Gastroesophageal sphincter (tissue), 3 donors: ENCODE measurements around the gene COPA.

Experiments used
- CTCF ChIP-seq, 4 experiments: fragments of 200-600 bp in 2 of 4; fragments of 450-650 bp in 2 of 4; sonication (generic) in 1 of 4; IDR thresholded peaks; one replicate each; pipeline ENCODE4 v1.5.1; 2017 to 2019; ENCODE audit warnings: antibody characterized with exemption in 4 of 4, mild to moderate bottlenecking in 2 of 4, moderate library complexity in 2 of 4
- EP300 ChIP-seq: sonication (generic); formaldehyde crosslinking; IDR thresholded peaks from one replicate; pipeline ENCODE4 v1.6.1; 2017; ENCODE audit warnings: antibody characterized with exemption, mild to moderate bottlenecking
- POLR2A ChIP-seq, 2 donors: fragments of 450-650 bp; IDR thresholded peaks; one replicate each; pipeline ENCODE4 v1.6.1; 2017; ENCODE audit warnings: antibody characterized with exemption in 2 of 2, mild to moderate bottlenecking in 2 of 2, moderate library complexity in 1 of 2
- POLR2AphosphoS5 ChIP-seq: sonication (generic); formaldehyde crosslinking; IDR thresholded peaks from one replicate; pipeline ENCODE4 v1.6.1; 2017; ENCODE audit warnings: antibody characterized with exemption

DNA sequence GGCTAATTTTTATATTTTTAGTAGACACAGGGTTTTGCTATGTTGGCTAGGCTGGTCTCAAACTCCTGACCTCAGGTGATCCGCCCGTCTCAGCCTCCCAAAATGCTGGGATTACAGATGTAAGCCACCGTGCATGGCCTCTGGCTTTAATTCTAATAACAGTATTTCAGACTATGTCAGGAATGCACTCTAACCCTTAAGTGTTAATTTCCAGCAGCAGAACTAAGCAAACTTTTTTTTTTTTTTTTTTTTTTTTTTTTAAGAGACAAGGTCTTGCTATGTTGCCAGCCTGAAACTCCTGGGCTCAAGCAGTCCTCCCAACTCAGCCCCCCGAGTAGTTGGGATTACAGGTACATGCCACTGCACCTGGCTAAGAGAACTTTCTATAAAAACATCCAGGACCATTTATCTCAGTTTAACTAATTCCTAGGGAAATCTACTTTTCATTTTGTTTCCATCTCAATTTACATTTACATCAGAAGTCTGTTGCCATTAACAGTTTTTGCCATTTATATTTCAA lies 87.2 kb downstream of the COPA start:
- no peak for TF ChIP-seq CTCF (IDR thresholded peaks at IDR 0.05)
- TF ChIP-seq POLR2A (IDR thresholded peaks at IDR 0.05), result no peak
- no peak for TF ChIP-seq POLR2AphosphoS5
- TF ChIP-seq EP300, result no peak
